PC-3 (cell line): ENCODE results near the gene GDI2. TPM values are rescaled to one million over a fixed set of nuclear protein-coding genes. Genes with fewer than 3 reads are reported as not detected.
"Not testable (repeated sequence)": the region's sequence is repeated elsewhere in the genome, so short reads cannot be mapped to it uniquely, and the experiment has no call there.

Source experiments
- ATAC-seq: fragments of 200-7000 bp; cut with Tn5 transposase; 2 replicates; pipeline ENCODE4 v1.9.1; 2020; ENCODE audit warnings: mild to moderate bottlenecking, moderate library complexity
- BruUV-seq: library from RNA; stranded (reverse); fragments of 400-500 nt; replicated peaks from 2 replicates; lab custom pipeline; 2021; lab: Mats Ljungman, UMichigan
- CTCF ChIA-PET: fragments of 300-600 bp; sonication (Branson Sonifier 250); formaldehyde crosslinking; loops from one replicate; lab custom pipeline; 2022; ENCODE audit warnings: antibody characterized with exemption; lab: Charles Lee
- POLR2A ChIA-PET: fragments of 300-600 bp; sonication (Branson Sonifier 250); formaldehyde crosslinking; loops from one replicate; lab custom pipeline; 2022; ENCODE audit warnings: antibody characterized with exemption; ENCODE audit not compliant: unreplicated experiment; lab: Charles Lee
- DNase-seq: peaks from one replicate; pipeline ENCODE4 v3.0.0-alpha.2; 2015
- H2AFZ ChIP-seq: fragments of 300-600 bp; sonication (generic); 2 replicates; pipeline ENCODE4 v1.6.0; 2016; ENCODE audit warnings: antibody characterized with exemption, low read length
- H3F3A ChIP-seq: fragments of 300-600 bp; sonication (generic); one replicate; pipeline ENCODE4 v1.6.0; 2017; ENCODE audit warnings: antibody characterized with exemption, low read length, control low read depth, mild to moderate bottlenecking; ENCODE audit not compliant: unreplicated experiment
- H3K27ac ChIP-seq: fragments of 300-600 bp; sonication (generic); 2 replicates; pipeline ENCODE4 v1.5.1; 2016; ENCODE audit warnings: mild to moderate bottlenecking, low read length
- H3K27me3 ChIP-seq: fragments of 300-600 bp; sonication (generic); 2 replicates; pipeline ENCODE4 v1.6.1; 2016; ENCODE audit warnings: low read length, mixed read lengths
- H3K36me3 ChIP-seq: fragments of 300-600 bp; sonication (generic); 2 replicates; pipeline ENCODE4 v1.6.1; 2016; ENCODE audit warnings: low read depth, mixed run types, low read length, mixed read lengths
- H3K4me1 ChIP-seq: fragments of 300-600 bp; sonication (generic); 2 replicates; pipeline ENCODE4 v1.5.1; 2016; ENCODE audit warnings: low read length; ENCODE audit not compliant: insufficient read depth
- H3K4me2 ChIP-seq: fragments of 300-600 bp; sonication (generic); 2 replicates; pipeline ENCODE4 v1.6.0; 2016; ENCODE audit warnings: low read length
- H3K4me3 ChIP-seq: fragments of 300-600 bp; sonication (generic); 2 replicates; pipeline ENCODE4 v1.5.1; 2016; ENCODE audit warnings: mild to moderate bottlenecking, low read length, mixed read lengths
- H3K79me2 ChIP-seq: fragments of 300-600 bp; sonication (generic); 2 replicates; pipeline ENCODE4 v1.6.1; 2017; ENCODE audit warnings: low read length, mixed read lengths
- H3K9ac ChIP-seq: fragments of 300-600 bp; sonication (generic); 2 replicates; pipeline ENCODE4 v1.6.0; 2016; ENCODE audit warnings: mild to moderate bottlenecking, low read length
- H3K9me2 ChIP-seq: fragments of 300-600 bp; sonication (generic); replicated peaks from 2 replicates; pipeline ENCODE4 v1.6.1; 2016; ENCODE audit warnings: mixed run types, low read length, mixed read lengths
- H3K9me3 ChIP-seq: fragments of 300-600 bp; sonication (generic); 2 replicates; pipeline ENCODE4 v1.6.1; 2016; ENCODE audit warnings: low read length, mixed read lengths
- H4K20me1 ChIP-seq: fragments of 300-600 bp; sonication (generic); 2 replicates; pipeline ENCODE4 v1.6.1; 2016; ENCODE audit warnings: low read length, mixed read lengths
- EZH2 ChIP-seq: fragments of 300-600 bp; sonication (generic); IDR thresholded peaks from one replicate; pipeline ENCODE4 v1.6.1; 2017; ENCODE audit warnings: antibody characterized with exemption, mild to moderate bottlenecking, low read length; ENCODE audit not compliant: unreplicated experiment
- EZH2phosphoT487 ChIP-seq: fragments of 300-600 bp; sonication (generic); IDR thresholded peaks from 2 replicates; pipeline ENCODE4 v1.6.1; 2018; ENCODE audit warnings: mild to moderate bottlenecking, antibody characterized with exemption, low read length, borderline replicate concordance
- intact Hi-C: fragments of 100-400 bp; cut with micrococcal nuclease; formaldehyde crosslinking; loops from 2 replicates; pipeline ENCODE4 v1.9.0; 2023
- total RNA-seq: library from RNA; depleted of rRNA; stranded (reverse); fragments of >200 nt; gene quantifications from 2 replicates; pipeline ENCODE4 v1.2.3, GENCODE V29; 2014
- TF ChIP-seq, protein P1 (sequence below): fragments of 300-600 bp; sonication (generic); conservative IDR thresholded peaks from 2 replicates; pipeline ENCODE4 v1.5.1; 2017; ENCODE audit warnings: antibody characterized with exemption, low read depth, mild to moderate bottlenecking, low read length

Gene GDI2
- total RNA-seq, 1 experiment from 2014 or later = 122 TPM

DNA sequence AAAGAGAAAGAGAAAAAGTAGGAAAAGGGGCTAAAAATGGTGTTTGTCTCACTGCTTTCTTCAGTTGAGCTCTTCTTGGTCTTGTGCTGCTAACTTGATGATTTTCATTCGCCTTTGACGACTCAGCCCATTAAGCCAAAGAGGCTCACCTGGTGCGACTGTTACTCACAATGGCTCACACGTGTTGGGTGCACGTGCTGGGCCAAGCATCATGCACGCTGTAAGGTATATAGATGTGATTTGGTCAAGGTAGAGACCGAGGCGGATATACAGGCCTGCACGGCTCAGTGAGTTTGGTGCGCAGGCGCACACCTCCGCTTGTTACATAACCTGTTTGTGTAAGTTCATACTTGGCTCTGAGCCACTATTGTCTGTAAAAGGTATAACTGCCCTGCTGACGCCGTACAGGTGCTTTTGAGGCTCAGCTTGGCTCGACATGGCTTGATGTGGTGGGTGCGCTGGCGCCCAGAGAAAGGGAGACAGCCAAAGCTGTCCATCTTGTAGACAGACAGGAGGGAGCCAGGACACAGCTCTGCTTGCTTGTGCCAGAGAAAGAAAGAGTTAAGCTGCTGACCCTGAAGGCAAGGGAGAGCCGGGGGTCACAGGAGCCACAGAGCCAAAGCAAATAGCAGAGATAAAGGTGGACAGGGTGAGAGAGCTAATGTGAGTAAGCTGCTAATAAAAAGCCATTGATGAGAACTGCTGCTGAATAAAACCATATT, 42.9 kb upstream of the GDI2 start:
- no peak for DNase-seq
- TF ChIP-seq, protein P1, sequence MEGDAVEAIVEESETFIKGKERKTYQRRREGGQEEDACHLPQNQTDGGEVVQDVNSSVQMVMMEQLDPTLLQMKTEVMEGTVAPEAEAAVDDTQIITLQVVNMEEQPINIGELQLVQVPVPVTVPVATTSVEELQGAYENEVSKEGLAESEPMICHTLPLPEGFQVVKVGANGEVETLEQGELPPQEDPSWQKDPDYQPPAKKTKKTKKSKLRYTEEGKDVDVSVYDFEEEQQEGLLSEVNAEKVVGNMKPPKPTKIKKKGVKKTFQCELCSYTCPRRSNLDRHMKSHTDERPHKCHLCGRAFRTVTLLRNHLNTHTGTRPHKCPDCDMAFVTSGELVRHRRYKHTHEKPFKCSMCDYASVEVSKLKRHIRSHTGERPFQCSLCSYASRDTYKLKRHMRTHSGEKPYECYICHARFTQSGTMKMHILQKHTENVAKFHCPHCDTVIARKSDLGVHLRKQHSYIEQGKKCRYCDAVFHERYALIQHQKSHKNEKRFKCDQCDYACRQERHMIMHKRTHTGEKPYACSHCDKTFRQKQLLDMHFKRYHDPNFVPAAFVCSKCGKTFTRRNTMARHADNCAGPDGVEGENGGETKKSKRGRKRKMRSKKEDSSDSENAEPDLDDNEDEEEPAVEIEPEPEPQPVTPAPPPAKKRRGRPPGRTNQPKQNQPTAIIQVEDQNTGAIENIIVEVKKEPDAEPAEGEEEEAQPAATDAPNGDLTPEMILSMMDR = no peak
- TF ChIP-seq EZH2phosphoT487 (no peak), EZH2 (no peak)
- CTCF ChIA-PET = no interaction called here
- no peaks in the 10 kb centered on the region for H3K36me3 ChIP-seq
- no peaks in the 10 kb centered on the region for H3K9me3 ChIP-seq
- H3K9ac ChIP-seq = no peak overlapping the region
- BruUV-seq = no TSS peak
- POLR2A ChIA-PET = no interaction called here
- no peaks in the 10 kb centered on the region for H3F3A ChIP-seq
- no peaks in the 10 kb centered on the region for H3K9me2 ChIP-seq
- no peaks in the 10 kb centered on the region for H4K20me1 ChIP-seq
- ATAC-seq = no peak
- intact Hi-C loops = no loop called here
- H3K4me3 ChIP-seq = no peak overlapping the region
- H3K27me3 ChIP-seq = no peaks in the 10 kb centered on the region
- H3K4me1 ChIP-seq = no peaks in the 10 kb centered on the region; the same call in 1 of the 2 replicates
- H3K4me2 ChIP-seq = no peak overlapping the region
- H2AFZ ChIP-seq = no peak overlapping the region
- no peaks in the 10 kb centered on the region for H3K79me2 ChIP-seq
- H3K27ac ChIP-seq = no peak overlapping the region

DNA sequence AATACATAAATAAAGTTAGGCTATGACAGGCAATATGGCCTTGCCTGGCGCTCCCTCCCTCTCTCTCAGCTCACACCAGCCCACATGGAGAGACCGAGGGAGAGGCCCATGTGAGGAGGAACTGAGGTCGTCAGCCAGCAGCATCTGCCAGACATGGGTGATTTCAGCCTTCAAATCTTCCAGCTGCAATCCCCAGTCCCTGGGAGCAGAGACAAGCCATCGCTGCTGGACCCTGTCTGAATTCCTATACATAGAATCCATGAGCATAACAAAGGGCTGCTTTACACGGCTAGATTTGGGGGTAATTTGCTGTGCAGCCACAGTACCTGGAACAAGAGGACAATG, 40.9 kb upstream of the GDI2 start:
- intact Hi-C loops = no loop called here
- H2AFZ ChIP-seq = no peak overlapping the region
- no peak overlapping the region for H3K4me2 ChIP-seq
- no peak overlapping the region for H3K4me3 ChIP-seq
- H3K27ac ChIP-seq = no peak overlapping the region
- H3K9ac ChIP-seq = no peak overlapping the region
- no peaks in the 10 kb centered on the region for H3F3A ChIP-seq
- no peaks in the 10 kb centered on the region for H3K79me2 ChIP-seq
- ChIA-PET CTCF (no interaction called here), POLR2A (no interaction called here)
- DNase-seq (no peak), ATAC-seq (no peak)
- H4K20me1 ChIP-seq = no peaks in the 10 kb centered on the region
- no peaks in the 10 kb centered on the region for H3K27me3 ChIP-seq
- no peaks in the 10 kb centered on the region for H3K36me3 ChIP-seq
- no peaks in the 10 kb centered on the region for H3K9me2 ChIP-seq
- H3K4me1 ChIP-seq = no peaks in the 10 kb centered on the region
- TF ChIP-seq EZH2 = no peak
- TF ChIP-seq EZH2phosphoT487 = no peak
- TF ChIP-seq, protein P1 = no peak
- BruUV-seq = no TSS peak
- no peaks in the 10 kb centered on the region for H3K9me3 ChIP-seq

DNA sequence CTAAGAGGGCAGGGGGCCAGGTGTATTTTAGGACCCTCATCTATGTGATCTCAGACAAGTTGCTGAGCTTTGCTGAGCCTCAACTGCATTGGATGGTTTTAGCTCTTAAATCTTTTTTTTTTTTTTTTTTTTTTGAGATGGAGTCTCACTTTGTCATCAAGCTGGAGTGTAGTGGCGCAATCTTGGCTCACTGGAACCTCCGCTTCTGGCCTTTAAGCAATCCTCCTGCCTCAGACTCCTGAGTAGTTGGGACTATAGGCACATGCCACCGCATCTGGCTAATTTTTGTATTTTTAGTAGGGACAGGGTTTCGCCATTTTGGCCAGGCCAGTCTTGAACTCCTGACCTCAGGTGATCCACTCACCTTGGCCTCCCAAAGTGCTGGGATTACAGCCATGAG, 33.4 kb upstream of the GDI2 start:
- DNase-seq, H3K27me3 ChIP-seq, H3K9me3 ChIP-seq, intact Hi-C loops, H4K20me1 ChIP-seq, ATAC-seq, H3K9me2 ChIP-seq, H3K4me1 ChIP-seq, H2AFZ ChIP-seq, H3K9ac ChIP-seq, H3K4me2 ChIP-seq, H3F3A ChIP-seq, H3K27ac ChIP-seq, H3K79me2 ChIP-seq, H3K36me3 ChIP-seq, BruUV-seq, H3K4me3 ChIP-seq: not testable (repeated sequence)
- ChIA-PET POLR2A (interaction anchor here (0.6 kb wide), 1 partner anchor 1007 kb away, joined by 6 read pairs; no protein-coding TSS in a partner anchor), CTCF (interaction anchor here (0.6 kb wide), 1 partner anchor 39 kb away, joined by 6 read pairs; no protein-coding TSS in a partner anchor)
